ENCODE results near the gene PXDN.
"Not testable (repeated sequence)": the region's sequence is repeated elsewhere in the genome, so short reads cannot be mapped to it uniquely, and the experiment has no call there.

PXDN gene

DNA sequence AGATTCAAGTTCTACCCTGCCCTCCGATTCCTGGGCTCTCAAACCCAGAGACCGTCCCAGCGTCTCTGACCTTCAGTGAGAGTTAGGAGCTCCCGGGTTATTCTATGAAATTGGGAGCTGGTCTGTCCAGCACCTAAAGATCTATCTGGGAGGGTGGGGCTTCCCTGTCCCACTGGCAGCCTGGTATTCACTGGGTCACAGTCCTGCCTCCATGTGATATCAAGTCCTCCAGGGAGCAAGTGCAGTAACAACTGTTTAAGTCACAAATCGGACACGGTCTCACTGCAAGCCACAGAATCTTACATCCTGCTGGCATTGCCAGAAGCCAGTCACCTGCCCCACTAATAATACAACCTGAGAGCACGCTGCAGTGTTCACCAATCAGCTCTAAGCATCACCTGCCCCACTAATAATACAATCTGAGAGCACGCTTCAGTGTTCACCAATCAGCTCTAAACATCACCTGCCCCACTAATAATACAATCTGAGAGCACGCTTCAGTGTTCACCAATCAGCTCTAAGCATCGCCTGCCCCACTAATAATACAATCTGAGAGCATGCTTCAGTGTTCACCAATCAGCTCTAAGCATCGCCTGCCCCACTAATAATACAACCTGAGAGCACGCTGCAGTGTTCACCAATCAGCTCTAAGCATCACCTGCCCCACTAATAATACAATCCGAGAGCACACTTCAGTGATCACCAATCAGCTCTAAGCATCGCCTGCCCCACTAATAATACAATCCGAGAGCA is 38.0 kb downstream of the PXDN start:
- not testable (repeated sequence) for DNase-seq (ENCODE audit: low read depth, low spot score)

DNA sequence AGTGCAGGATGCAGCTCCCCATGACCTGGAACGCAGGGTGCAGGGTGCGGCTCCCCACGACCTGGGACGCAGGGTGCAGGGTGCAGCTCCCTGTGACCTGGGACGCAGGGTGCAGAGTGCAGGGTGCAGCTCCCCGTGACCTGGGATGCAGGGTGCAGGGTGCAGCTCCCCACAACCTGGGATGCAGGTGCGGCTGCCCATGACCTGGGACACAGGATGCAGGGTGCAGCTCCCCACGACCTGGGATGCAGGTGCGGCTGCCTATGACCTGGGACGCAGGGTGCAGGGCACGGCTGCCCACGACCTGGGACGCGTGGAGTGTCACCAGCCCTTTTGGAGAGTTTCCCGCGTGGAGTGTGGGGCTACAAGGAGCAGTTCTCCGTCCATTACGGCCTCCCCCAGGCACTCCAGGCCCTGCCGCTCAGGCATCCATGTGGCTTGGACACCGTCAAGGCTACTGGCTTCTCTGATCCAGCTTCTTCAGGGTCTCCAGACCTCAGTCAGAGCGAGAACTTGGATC is 38.7 kb downstream of the PXDN start:
- no peak for DNase-seq (ENCODE audit: low read depth, low spot score)

- no peak for DNase-seq (ENCODE audit: low read depth, low spot score)
These were observed 39.4 kb downstream of the PXDN start for GRCh38 chr2:1704631-1705556.

DNA sequence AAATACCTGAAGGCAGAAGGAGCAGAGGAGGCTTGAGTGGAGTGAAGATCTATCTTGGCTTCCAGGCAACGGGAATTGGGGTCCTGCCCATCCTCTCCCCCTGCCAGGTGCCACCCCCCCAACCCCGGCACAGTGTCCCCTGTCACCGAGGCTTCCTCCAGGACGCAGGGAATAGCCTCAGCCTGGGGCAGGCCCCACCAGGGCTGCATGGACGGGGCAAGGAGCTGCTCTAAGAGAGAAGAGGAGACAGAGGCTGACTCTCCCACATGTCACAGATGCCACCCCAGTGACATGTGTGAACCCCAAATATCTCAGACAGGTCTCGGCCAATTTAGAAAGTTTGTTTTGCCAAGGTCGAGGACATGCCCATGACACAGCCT is 42.1 kb downstream of the PXDN start:
- DNase-seq (ENCODE audit: low read depth, low spot score) = no peak

GRCh38 chr2:1701556-1702185 is 42.6 kb downstream of the PXDN start:
- no peak for DNase-seq (ENCODE audit: low read depth, low spot score)

- DNase-seq (ENCODE audit: low read depth, low spot score) = no peak
These were observed 43.3 kb downstream of the PXDN start for GRCh38 chr2:1701020-1701419.

DNA sequence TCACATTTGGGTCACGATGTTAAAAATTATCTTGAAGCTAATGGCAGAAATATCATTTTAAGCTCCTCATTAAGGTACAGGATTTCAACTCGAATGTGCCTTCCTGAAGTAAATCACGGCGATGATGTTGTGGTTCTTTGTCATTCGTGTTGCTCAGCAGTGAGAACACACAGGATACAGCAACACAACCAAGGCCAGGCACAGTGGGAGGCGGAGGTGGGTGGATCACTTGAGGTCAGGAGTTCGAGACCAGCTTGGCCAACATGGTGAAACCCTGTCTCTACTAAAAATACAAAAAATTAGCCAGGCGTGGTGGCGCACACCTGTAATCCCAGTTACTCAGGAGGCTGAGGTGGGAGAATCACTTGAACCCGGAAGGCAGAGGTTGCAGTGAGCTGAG is 43.9 kb downstream of the PXDN start:
- not testable (repeated sequence) for DNase-seq (ENCODE audit: low read depth, low spot score)

- DNase-seq (ENCODE audit: low read depth, low spot score) = no peak
These were observed 45.9 kb downstream of the PXDN start for GRCh38 chr2:1698188-1698945.

GRCh38 chr2:1697601-1698000 is 46.7 kb downstream of the PXDN start:
- DNase-seq (ENCODE audit: low read depth, low spot score) = no peak

DNA sequence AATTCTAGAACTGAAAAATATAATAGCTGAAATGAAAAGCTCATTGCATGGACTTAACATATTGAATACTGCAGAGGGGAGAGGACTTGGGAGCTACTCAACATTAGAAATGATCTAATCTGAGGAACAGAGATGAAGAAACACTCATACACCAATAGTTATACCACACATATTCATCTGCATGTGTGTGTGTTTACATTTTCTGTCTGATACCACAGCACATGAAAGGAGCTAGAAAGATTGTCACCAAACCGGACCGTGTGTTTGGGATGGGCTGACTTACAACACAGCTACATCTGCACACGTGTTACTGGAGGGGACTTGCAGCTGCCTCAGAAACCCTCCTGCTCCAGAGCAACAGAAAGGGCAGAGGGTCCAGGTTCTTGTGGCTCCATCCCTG is 47.8 kb downstream of the PXDN start:
- no peak for DNase-seq (ENCODE audit: low read depth, low spot score)

DNA sequence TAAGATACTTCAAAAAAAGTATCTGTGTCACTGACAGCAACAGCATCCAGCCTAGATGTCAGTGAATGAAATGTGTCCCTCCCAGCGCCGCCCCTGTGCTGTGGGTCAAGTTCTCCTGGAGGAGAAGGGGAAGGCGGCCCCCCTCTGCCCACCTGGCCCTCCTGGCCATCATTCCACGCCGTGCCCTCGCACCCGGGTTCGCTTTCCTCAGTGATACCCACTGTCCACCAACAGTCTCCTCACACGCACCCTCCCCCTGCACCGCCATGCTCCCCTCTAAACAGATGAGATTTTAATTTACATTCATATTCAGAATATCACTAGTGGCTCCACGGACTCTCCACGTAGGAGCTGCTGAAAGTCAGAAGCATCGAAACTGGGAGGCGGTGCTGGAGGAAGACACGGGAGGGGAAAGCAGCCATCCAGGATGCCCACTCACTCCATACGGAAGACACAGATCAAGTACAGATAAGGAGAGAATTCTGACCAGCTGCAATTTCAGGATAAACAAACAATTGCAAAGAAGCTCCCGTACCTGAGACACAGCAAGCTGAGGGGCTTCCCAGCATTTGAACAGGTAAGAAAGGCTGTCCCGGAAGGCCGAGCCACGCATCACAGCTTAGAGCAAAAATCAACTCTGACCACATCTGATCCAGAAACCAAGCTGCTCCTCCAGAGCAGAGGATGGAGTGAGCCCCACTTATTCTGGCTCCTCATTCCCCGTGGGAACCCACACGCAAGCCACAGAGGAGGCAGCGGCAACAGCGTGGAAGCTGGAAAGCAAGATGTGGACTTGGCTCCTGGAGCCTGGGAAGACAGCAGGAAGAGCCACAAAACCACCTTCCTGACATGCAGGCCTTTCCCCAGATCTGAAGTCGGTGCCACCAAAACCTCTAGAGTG is 49.7 kb downstream of the PXDN start:
- DNase-seq (ENCODE audit: low read depth, low spot score) = no peak

GRCh38 chr2:1693723-1694122 is 50.6 kb downstream of the PXDN start:
- DNase-seq (ENCODE audit: low read depth, low spot score) = no peak

DNA sequence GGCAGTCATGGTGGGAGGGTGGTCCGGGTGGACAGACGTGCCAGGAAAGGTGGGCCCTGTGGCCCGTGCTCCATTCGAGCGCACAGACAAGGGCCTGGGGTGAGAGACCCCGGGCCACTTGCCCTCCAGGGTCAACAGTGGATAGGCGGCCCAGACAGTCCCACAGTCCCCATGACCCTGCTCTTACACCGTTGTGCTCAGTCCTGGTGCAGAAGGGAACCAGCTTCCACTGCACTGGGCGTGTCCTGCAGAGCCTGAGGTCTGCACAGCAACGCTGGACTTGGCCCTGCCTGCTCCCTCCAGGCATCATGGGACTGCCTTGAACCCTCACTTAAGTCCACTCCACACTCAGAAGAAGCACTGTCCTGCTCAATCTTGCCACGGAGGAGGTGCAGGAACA is 52.0 kb downstream of the PXDN start:
- DNase-seq (ENCODE audit: low read depth, low spot score) = no peak

GRCh38 chr2:1691366-1691765 is 52.9 kb downstream of the PXDN start:
- no peak for DNase-seq (ENCODE audit: low read depth, low spot score)

GRCh38 chr2:1690056-1690775 is 54.1 kb downstream of the PXDN start:
- DNase-seq (ENCODE audit: low read depth, low spot score) = no peak

DNA sequence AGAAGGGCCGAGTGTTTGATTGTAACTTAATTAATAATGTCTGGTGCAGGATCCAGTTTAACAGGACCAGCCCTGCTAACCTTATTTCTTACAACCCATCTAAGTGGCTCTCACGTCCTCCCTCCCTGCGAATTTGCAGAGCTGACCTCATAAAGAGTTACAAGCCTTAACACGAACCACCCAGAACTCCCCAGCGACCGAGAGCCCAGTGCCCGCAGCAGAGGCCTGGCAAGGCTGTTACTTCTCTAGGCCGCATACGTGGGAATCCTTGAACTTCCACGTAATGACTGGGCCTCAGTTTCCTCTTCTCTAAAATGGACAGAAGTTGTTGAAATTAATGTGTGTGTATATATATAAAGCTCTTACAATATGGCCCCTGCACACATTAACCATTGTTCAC is 55.5 kb downstream of the PXDN start:
- no peak for DNase-seq (ENCODE audit: low read depth, low spot score)

DNA sequence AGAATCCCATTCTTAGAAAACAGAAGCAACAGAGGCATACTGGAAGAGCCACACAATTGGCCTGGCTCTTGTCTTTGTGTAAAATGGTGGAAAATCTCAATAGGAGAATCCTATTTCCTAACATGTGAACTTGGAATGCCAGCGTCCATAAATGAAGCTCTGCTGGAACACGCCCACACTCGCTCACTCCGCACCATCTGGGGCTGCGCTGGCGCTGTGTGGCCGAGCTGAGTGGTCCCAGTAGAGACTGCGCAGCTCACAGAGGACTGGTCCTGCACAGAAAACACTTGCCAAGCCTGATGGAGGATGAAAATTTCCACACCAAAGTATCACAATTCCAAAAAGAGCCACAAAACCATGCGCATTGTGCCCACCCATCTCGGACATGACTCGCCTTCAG is 56.2 kb downstream of the PXDN start:
- no peak for DNase-seq (ENCODE audit: low read depth, low spot score)

GRCh38 chr2:1687254-1687653 is 57.1 kb downstream of the PXDN start:
- no peak for DNase-seq (ENCODE audit: low read depth, low spot score)

DNA sequence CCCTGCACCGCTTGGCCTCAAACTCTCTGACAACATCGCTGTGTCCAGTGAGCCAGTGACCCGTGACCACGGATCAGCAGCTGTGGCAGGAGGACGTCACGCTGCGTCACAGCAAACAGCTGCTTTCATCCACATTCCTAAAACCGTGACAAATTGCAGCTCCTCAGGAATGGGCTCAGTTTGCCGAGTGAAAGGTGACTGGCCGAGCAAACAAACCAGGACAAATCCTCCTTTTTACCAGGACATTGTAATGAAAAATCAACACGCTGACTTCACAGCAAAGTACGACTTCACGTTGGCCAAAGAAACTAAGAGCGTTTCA is 57.6 kb downstream of the PXDN start:
- peak; percentile 75 for DNase-seq (ENCODE audit: low read depth, low spot score)

Measured in astrocyte of the hippocampus (primary cell).